Measurements from ENCODE around the gene C1orf167.

The C1orf167 gene

GRCh38 chr1:11727119-11727518 is 34.9 kb upstream of the C1orf167 start:
- H3K9ac ChIP-seq (ENCODE audit: low read length), result no peak overlapping the region
- peaks cover 16% of the 10 kb centered on the region for H3K27me3 ChIP-seq (replicated peaks; ENCODE audit: control insufficient read depth, insufficient read depth, low read length)
- H3K9me3 ChIP-seq (ENCODE audit: control insufficient read depth, low read length), result no peaks in the 10 kb centered on the region
- H3K4me3 ChIP-seq (ENCODE audit: low read length), result no peak overlapping the region
- H3K36me3 ChIP-seq (ENCODE audit: control insufficient read depth, insufficient read depth, low read length, severe bottlenecking), result no peaks in the 10 kb centered on the region
- peaks cover 16% of the 10 kb centered on the region for H3K4me1 ChIP-seq (ENCODE audit: control insufficient read depth, insufficient read depth, low read length)
- DNase-seq (ENCODE audit: low read depth), result no peak

GRCh38 chr1:11728126-11728806 is 33.7 kb upstream of the C1orf167 start:
- H3K9ac ChIP-seq (ENCODE audit: low read length), result no peak overlapping the region

DNA sequence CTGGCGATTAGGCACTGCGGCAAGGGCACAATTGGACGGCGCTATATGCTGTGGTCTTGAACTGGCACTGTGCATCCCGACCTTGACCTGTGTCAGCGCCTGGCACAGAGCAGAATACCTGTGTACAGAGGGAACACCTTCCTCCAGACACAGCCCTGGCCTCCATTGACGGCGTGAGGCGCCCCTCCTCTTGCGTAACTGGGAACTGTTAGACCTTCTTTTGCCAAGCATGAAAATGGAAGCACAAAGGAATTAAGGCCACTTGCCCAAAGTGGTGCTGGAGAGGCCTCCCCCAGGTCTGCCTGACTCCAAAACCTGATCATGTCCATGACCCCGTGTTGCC is 32.9 kb upstream of the C1orf167 start:
- no peak overlapping the region for H3K4me3 ChIP-seq (ENCODE audit: low read length)
- no peak for DNase-seq (ENCODE audit: low read depth)

More at GRCh38 chr1:11728126-11728806, 33.7 kb upstream of the C1orf167 start:
- no peaks in the 10 kb centered on the region for H3K36me3 ChIP-seq (ENCODE audit: control insufficient read depth, insufficient read depth, low read length, severe bottlenecking)
- H3K4me1 ChIP-seq (ENCODE audit: control insufficient read depth, insufficient read depth, low read length), result peaks cover 22% of the 10 kb centered on the region
- no peak overlapping the region for H3K4me3 ChIP-seq (ENCODE audit: low read length)
- peaks cover 16% of the 10 kb centered on the region for H3K27me3 ChIP-seq (replicated peaks; ENCODE audit: control insufficient read depth, insufficient read depth, low read length)
- H3K9me3 ChIP-seq (ENCODE audit: control insufficient read depth, low read length), result no peaks in the 10 kb centered on the region
- DNase-seq (ENCODE audit: low read depth), result no peak

DNA sequence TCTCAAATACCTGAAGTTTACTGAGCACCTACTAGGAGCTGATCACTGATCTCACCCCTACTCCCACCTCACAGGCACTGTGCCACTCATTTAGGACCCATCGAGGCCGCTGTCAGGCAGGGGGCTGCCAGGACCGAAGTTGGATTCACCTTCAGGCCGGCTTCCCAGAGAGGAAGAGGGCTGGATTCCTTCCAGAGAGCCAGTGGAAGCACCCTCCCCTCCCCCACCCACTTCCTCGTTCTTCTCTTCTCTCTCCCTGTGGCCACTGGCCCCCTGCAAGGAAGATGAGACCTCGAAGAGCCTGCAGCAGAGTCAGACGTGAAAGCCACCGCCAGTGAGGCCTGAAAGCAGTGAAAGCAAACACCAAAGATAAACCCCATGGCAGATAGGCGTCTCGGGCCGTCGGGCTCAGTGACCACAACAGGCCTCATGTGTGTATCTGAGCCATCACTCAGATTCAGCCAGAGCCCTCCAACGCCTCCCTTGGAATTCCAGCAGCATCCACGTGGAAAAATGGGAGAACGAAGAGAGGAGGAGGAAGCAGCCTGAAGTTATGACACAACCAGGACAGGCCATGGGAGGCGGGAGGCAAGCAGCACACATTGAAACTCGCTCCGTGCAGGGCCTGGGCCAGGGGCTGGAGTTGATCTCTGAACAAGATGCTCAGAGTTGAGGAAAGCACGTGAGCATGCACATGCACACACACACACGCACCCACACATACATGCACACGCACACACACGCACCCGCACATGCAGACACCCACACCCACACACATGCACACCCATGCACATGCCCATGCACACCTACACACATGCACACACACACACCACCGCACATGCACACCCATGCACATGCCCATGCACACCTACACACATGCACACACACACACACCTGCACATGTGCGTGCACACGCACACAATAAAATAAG is 32.2 kb upstream of the C1orf167 start:
- Histone ChIP-seq H3K9me3 (ENCODE audit: control insufficient read depth, low read length) (no peaks in the 10 kb centered on the region), H3K9ac (ENCODE audit: low read length) (no peak overlapping the region), H3K4me3 (ENCODE audit: low read length) (no peak overlapping the region), H3K36me3 (ENCODE audit: control insufficient read depth, insufficient read depth, low read length, severe bottlenecking) (no peaks in the 10 kb centered on the region), H3K4me1 (ENCODE audit: control insufficient read depth, insufficient read depth, low read length) (peaks cover 22% of the 10 kb centered on the region), H3K27me3 (replicated peaks; ENCODE audit: control insufficient read depth, insufficient read depth, low read length) (peaks cover 3% of the 10 kb centered on the region)
- no peak for DNase-seq (ENCODE audit: low read depth)

More for the DNA sequence above, 32.9 kb upstream of the C1orf167 start:
- H3K27me3 ChIP-seq (replicated peaks; ENCODE audit: control insufficient read depth, insufficient read depth, low read length), result peaks cover 10% of the 10 kb centered on the region
- H3K4me1 ChIP-seq (ENCODE audit: control insufficient read depth, insufficient read depth, low read length), result peaks cover 22% of the 10 kb centered on the region
- no peaks in the 10 kb centered on the region for H3K9me3 ChIP-seq (ENCODE audit: control insufficient read depth, low read length)
- no peaks in the 10 kb centered on the region for H3K36me3 ChIP-seq (ENCODE audit: control insufficient read depth, insufficient read depth, low read length, severe bottlenecking)
- H3K9ac ChIP-seq (ENCODE audit: low read length), result no peak overlapping the region

DNA sequence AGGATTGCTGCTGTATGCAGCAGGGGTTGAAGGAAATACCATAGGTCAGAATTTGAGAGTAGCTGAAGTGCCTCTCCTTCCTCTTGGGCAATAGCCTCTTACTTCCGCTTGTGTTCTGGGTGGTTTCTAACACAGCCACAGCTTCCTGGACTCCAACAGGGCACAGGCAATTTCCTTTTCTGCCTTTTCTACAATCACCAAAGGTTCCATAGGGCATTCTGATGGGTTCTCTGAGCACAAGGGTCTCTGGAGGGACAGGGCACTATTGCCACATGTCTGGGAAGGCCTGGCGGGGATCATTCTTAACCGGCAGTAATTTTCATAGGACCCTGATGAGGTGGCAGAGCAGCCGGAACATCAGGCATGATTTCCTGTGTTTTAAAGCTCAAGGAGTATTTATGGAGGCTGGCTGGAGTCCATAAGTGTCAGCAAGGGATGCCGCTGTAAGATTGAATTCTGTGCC is 31.5 kb upstream of the C1orf167 start:
- H3K4me3 ChIP-seq (ENCODE audit: low read length), result no peak overlapping the region
- no peaks in the 10 kb centered on the region for H3K36me3 ChIP-seq (ENCODE audit: control insufficient read depth, insufficient read depth, low read length, severe bottlenecking)
- H3K27me3 ChIP-seq (replicated peaks; ENCODE audit: control insufficient read depth, insufficient read depth, low read length), result no peaks in the 10 kb centered on the region
- H3K4me1 ChIP-seq (ENCODE audit: control insufficient read depth, insufficient read depth, low read length), result peaks cover 22% of the 10 kb centered on the region
- no peaks in the 10 kb centered on the region for H3K9me3 ChIP-seq (ENCODE audit: control insufficient read depth, low read length)
- no peak for DNase-seq (ENCODE audit: low read depth)
- no peak overlapping the region for H3K9ac ChIP-seq (ENCODE audit: low read length)

GRCh38 chr1:11731691-11732283 is 30.2 kb upstream of the C1orf167 start:
- Histone ChIP-seq H3K9me3 (ENCODE audit: control insufficient read depth, low read length) (no peaks in the 10 kb centered on the region), H3K4me3 (ENCODE audit: low read length) (peak overlapping the region; percentile 70), H3K4me1 (ENCODE audit: control insufficient read depth, insufficient read depth, low read length) (peaks cover 25% of the 10 kb centered on the region), H3K36me3 (ENCODE audit: control insufficient read depth, insufficient read depth, low read length, severe bottlenecking) (no peaks in the 10 kb centered on the region), H3K9ac (ENCODE audit: low read length) (peak overlapping the region; percentile 74), H3K27me3 (replicated peaks; ENCODE audit: control insufficient read depth, insufficient read depth, low read length) (no peaks in the 10 kb centered on the region)
- peak; percentile 61 for DNase-seq (ENCODE audit: low read depth)

GRCh38 chr1:11733306-11733705 is 28.7 kb upstream of the C1orf167 start:
- Histone ChIP-seq H3K27me3 (replicated peaks; ENCODE audit: control insufficient read depth, insufficient read depth, low read length) (no peaks in the 10 kb centered on the region), H3K9me3 (ENCODE audit: control insufficient read depth, low read length) (no peaks in the 10 kb centered on the region), H3K9ac (ENCODE audit: low read length) (no peak overlapping the region), H3K4me1 (ENCODE audit: control insufficient read depth, insufficient read depth, low read length) (peaks cover 35% of the 10 kb centered on the region), H3K4me3 (ENCODE audit: low read length) (no peak overlapping the region), H3K36me3 (ENCODE audit: control insufficient read depth, insufficient read depth, low read length, severe bottlenecking) (no peaks in the 10 kb centered on the region)
- DNase-seq (ENCODE audit: low read depth), result no peak

- Histone ChIP-seq H3K4me3 (ENCODE audit: low read length) (peak overlapping the region; percentile 94), H3K27me3 (replicated peaks; ENCODE audit: control insufficient read depth, insufficient read depth, low read length) (no peaks in the 10 kb centered on the region), H3K9me3 (ENCODE audit: control insufficient read depth, low read length) (no peaks in the 10 kb centered on the region), H3K4me1 (ENCODE audit: control insufficient read depth, insufficient read depth, low read length) (peaks cover 29% of the 10 kb centered on the region), H3K9ac (ENCODE audit: low read length) (peak overlapping the region; percentile 12), H3K36me3 (ENCODE audit: control insufficient read depth, insufficient read depth, low read length, severe bottlenecking) (no peaks in the 10 kb centered on the region)
- DNase-seq (ENCODE audit: low read depth), result no peak
Observed at GRCh38 chr1:11735531-11735853, 26.5 kb upstream of the C1orf167 start.

DNA sequence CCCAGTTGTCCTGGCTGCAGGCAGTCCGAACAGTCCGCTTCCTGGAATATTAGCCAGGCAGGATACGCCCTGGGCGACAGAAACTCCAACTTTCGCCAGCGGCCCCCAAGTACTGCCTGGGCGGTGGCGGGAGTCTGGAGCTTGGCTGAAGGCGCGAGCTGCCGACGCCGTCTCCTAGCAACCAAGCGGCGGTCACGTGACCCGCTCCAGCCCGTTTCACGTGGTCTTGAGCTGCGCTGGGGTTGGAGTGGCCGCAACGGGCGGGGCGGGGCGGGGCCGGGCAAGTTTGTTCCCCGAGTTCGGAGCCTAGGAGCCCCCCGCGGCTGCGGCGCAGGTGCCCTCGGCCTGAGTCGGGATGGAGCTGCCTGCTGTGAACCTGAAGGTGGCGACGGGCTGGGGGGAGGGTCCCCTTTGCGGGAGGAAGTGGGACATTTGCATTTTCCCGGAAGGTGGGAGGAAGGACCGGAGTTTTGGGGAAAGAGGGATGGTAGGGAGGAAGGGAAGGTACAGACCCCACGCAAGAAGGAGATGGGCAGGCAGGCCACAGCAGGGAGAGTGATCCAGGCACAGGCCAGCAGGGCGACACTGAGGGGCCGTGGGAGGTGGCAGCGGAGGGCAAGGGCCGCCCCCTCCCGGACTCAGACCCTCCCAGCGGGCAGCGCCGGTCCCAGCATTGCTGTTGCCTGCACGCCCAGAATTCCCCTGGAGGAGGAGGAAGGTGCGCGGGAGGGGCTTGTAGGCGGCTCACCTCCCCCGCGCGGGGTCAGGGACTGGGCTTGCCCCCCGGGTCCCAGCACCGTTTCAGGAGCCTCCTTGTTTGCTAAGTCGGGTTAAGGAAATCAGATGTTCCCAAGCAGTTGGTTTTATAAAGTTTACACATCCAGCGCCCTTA is 25.9 kb upstream of the C1orf167 start, which contains the start of gene AGTRAP:
AGTRAP (plus strand) TSS at position 283 of the 892 bp plus-strand sequence; CDS start at position 356, 73 bp downstream.
- Histone ChIP-seq H3K9me3 (ENCODE audit: control insufficient read depth, low read length) (no peaks in the 10 kb centered on the region), H3K4me3 (ENCODE audit: low read length) (peak within 1 kb of the TSS; percentile 94), H3K4me1 (ENCODE audit: control insufficient read depth, insufficient read depth, low read length) (peaks cover 26% of the 10 kb centered on the region), H3K27me3 (replicated peaks; ENCODE audit: control insufficient read depth, insufficient read depth, low read length) (no peaks in the 10 kb centered on the region), H3K36me3 (ENCODE audit: control insufficient read depth, insufficient read depth, low read length, severe bottlenecking) (no peaks in the 10 kb centered on the region), H3K9ac (ENCODE audit: low read length) (peak within 1 kb of the TSS; percentile 91)
- peak; percentile 96 for DNase-seq (ENCODE audit: low read depth)

GRCh38 chr1:11736746-11737639 is 25.0 kb upstream of the C1orf167 start:
- Histone ChIP-seq H3K9ac (ENCODE audit: low read length) (peak overlapping the region; percentile 91), H3K4me3 (ENCODE audit: low read length) (peak overlapping the region; percentile 94), H3K27me3 (replicated peaks; ENCODE audit: control insufficient read depth, insufficient read depth, low read length) (no peaks in the 10 kb centered on the region), H3K9me3 (ENCODE audit: control insufficient read depth, low read length) (no peaks in the 10 kb centered on the region), H3K4me1 (ENCODE audit: control insufficient read depth, insufficient read depth, low read length) (peaks cover 20% of the 10 kb centered on the region), H3K36me3 (ENCODE audit: control insufficient read depth, insufficient read depth, low read length, severe bottlenecking) (no peaks in the 10 kb centered on the region)
- DNase-seq (ENCODE audit: low read depth), result peak; percentile 80

Measured in adipocyte (in vitro differentiated cells).